Neural progenitor cell (in vitro differentiated cells): ENCODE measurements around the gene NDUFAF5. TPM values are rescaled to one million over a fixed set of nuclear protein-coding genes. Genes with fewer than 3 reads are reported as not detected.

ENCODE experiments used
- DNase-seq: peaks from one replicate; pipeline ENCODE4 v3.0.0-alpha.2; 2016; ENCODE audit warnings: low spot score
- H2AFZ ChIP-seq: fragments of 200-600 bp; sonication (generic); replicated peaks from 2 replicates; pipeline ENCODE4 v1.6.1; 2016; ENCODE audit warnings: antibody characterized with exemption
- H3F3A ChIP-seq: fragments of 200-600 bp; sonication (generic); 2 replicates; pipeline ENCODE4 v1.6.1; 2016; ENCODE audit warnings: antibody characterized with exemption, low read depth
- H3K27ac ChIP-seq: fragments of 200-600 bp; sonication (generic); 2 replicates; pipeline ENCODE4 v1.5.1; 2016; ENCODE audit warnings: mild to moderate bottlenecking
- H3K27me3 ChIP-seq: fragments of 200-600 bp; sonication (generic); 2 replicates; pipeline ENCODE4 v1.6.1; 2016; ENCODE audit warnings: mild to moderate bottlenecking, moderate library complexity
- H3K36me3 ChIP-seq: fragments of 200-600 bp; sonication (generic); 2 replicates; pipeline ENCODE4 v1.5.1; 2016
- H3K4me1 ChIP-seq: fragments of 200-600 bp; sonication (generic); 2 replicates; pipeline ENCODE4 v1.6.1; 2016; ENCODE audit warnings: mixed run types
- H3K4me2 ChIP-seq: fragments of 200-600 bp; sonication (generic); 2 replicates; pipeline ENCODE4 v1.6.1; 2016
- H3K4me3 ChIP-seq: fragments of 200-600 bp; sonication (generic); 2 replicates; pipeline ENCODE4 v1.5.1; 2016
- H3K79me2 ChIP-seq: fragments of 200-600 bp; sonication (generic); 2 replicates; pipeline ENCODE4 v1.6.1; 2016; ENCODE audit warnings: low read depth
- H3K9ac ChIP-seq: fragments of 200-600 bp; sonication (generic); 2 replicates; pipeline ENCODE4 v1.6.1; 2016
- H3K9me3 ChIP-seq: fragments of 200-600 bp; sonication (generic); 2 replicates; pipeline ENCODE4 v1.5.1; 2016; ENCODE audit warnings: low read depth
- H4K20me1 ChIP-seq: fragments of 200-600 bp; sonication (generic); 2 replicates; pipeline ENCODE4 v1.6.1; 2016; ENCODE audit warnings: low read depth
- H3K27ac Mint-ChIP-seq: 3 replicates; pipeline ENCODE4 v1.8.0; 2021; ENCODE audit warnings: mixed read lengths
- H3K27me3 Mint-ChIP-seq: 2 replicates; pipeline ENCODE4 v1.8.0; 2022; ENCODE audit warnings: low read depth, mild to moderate bottlenecking, inconsistent platforms, moderate library complexity, mixed read lengths; ENCODE audit not compliant: insufficient read depth
- H3K36me3 Mint-ChIP-seq: 3 replicates; pipeline ENCODE4 v1.8.0; 2021; ENCODE audit warnings: mixed read lengths
- H3K4me1 Mint-ChIP-seq: 3 replicates; pipeline ENCODE4 v1.8.0; 2021; ENCODE audit warnings: mixed read lengths
- H3K4me3 Mint-ChIP-seq: 3 replicates; pipeline ENCODE4 v1.8.0; 2021; ENCODE audit warnings: mild to moderate bottlenecking, moderate library complexity, mixed read lengths
- H3K9me3 Mint-ChIP-seq: 3 replicates; pipeline ENCODE4 v1.8.0; 2020; ENCODE audit warnings: mixed read lengths
- EZH2 ChIP-seq: fragments of 200-600 bp; sonication (generic); IDR thresholded peaks from 2 replicates; pipeline ENCODE4 v1.6.1; 2017; ENCODE audit warnings: antibody characterized with exemption, mild to moderate bottlenecking, moderate library complexity
- EZH2phosphoT487 ChIP-seq: fragments of 200-600 bp; sonication (generic); IDR thresholded peaks from 2 replicates; pipeline ENCODE4 v1.6.1; 2017; ENCODE audit warnings: antibody characterized with exemption
- total RNA-seq: library from RNA; depleted of rRNA; stranded (reverse); fragments of >200 nt; gene quantifications from 2 replicates; pipeline ENCODE4 v1.2.3, GENCODE V29; 2015; ENCODE audit warnings: low replicate concordance
- TF ChIP-seq, protein P1 (sequence below): fragments of 200-600 bp; sonication (generic); IDR thresholded peaks from 2 replicates; pipeline ENCODE4 v1.5.1; 2017; ENCODE audit warnings: antibody characterized with exemption, mild to moderate bottlenecking

NDUFAF5 gene
- total RNA-seq, 1 donor from 2014 or later, result 16.9 TPM

DNA sequence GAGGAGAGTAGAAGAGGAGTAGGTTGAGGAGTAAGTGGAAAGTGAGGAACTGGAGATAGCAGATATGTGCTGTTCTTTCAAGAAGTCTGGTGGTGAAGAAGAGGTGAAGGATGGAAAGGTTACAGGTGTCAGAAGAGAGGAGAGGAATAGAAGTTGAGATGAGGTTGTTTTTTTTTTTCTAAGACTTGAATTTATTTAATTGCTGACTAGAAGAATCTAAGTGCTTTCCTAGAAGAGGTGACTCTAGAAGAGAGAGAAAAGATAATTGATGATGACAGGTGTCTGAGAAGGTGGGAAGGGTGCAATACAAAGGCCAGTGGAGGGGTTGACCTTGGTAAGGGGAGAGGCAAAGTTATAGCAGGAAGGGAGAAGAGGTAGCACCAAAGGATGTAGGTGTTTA is 25.6 kb downstream of the NDUFAF5 start:
- Mint-ChIP-seq H3K9me3 (no peaks in the 10 kb centered on the region), H3K4me1 (no peaks in the 10 kb centered on the region), H3K4me3 (no peak overlapping the region), H3K27ac (no peak overlapping the region), H3K27me3 (peaks cover 2% of the 10 kb centered on the region), H3K36me3 (peaks cover 4% of the 10 kb centered on the region)
- Histone ChIP-seq H3K4me3 (no peak overlapping the region), H3K9me3 (no peaks in the 10 kb centered on the region), H4K20me1 (no peaks in the 10 kb centered on the region), H3F3A (no peaks in the 10 kb centered on the region), H3K27me3 (no peaks in the 10 kb centered on the region), H3K79me2 (no peaks in the 10 kb centered on the region), H3K36me3 (peaks cover 6% of the 10 kb centered on the region), H3K27ac (no peak overlapping the region), H2AFZ (no peak overlapping the region), H3K4me2 (no peak overlapping the region), H3K4me1 (no peaks in the 10 kb centered on the region), H3K9ac (no peak overlapping the region)
- TF ChIP-seq, protein P1, sequence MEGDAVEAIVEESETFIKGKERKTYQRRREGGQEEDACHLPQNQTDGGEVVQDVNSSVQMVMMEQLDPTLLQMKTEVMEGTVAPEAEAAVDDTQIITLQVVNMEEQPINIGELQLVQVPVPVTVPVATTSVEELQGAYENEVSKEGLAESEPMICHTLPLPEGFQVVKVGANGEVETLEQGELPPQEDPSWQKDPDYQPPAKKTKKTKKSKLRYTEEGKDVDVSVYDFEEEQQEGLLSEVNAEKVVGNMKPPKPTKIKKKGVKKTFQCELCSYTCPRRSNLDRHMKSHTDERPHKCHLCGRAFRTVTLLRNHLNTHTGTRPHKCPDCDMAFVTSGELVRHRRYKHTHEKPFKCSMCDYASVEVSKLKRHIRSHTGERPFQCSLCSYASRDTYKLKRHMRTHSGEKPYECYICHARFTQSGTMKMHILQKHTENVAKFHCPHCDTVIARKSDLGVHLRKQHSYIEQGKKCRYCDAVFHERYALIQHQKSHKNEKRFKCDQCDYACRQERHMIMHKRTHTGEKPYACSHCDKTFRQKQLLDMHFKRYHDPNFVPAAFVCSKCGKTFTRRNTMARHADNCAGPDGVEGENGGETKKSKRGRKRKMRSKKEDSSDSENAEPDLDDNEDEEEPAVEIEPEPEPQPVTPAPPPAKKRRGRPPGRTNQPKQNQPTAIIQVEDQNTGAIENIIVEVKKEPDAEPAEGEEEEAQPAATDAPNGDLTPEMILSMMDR, result no peak
- no peak for TF ChIP-seq EZH2
- no peak for TF ChIP-seq EZH2phosphoT487
- no peak for DNase-seq

DNA sequence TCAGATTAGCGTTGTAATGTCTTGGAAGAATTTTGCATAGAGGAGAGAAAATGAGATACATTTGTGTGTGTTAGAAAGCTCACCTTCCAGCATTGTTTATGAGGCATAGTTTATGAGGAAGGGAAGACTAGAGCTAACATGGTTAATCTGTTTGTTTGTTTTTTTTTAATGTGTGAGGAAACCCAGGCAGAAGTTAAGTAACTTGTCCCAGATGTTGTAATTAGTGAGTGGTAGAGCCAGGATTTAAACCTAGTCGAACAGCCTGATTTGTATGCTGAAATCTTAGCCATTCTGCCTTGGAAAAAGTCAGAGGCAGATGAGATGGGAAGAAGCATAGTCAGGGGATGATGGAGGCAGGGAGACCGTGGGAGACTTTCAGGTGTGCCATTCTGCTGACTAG is 29.1 kb downstream of the NDUFAF5 start:
- Histone ChIP-seq H3K27me3 (no peaks in the 10 kb centered on the region), H4K20me1 (no peaks in the 10 kb centered on the region), H3K36me3 (peaks cover 6% of the 10 kb centered on the region), H3K9me3 (no peaks in the 10 kb centered on the region), H3K79me2 (no peaks in the 10 kb centered on the region), H3K4me1 (no peaks in the 10 kb centered on the region), H2AFZ (no peak overlapping the region), H3K4me2 (no peak overlapping the region), H3K9ac (no peak overlapping the region), H3K4me3 (no peak overlapping the region), H3F3A (no peaks in the 10 kb centered on the region), H3K27ac (no peak overlapping the region)
- H3K27ac Mint-ChIP-seq, result no peak overlapping the region
- H3K4me3 Mint-ChIP-seq, result no peak overlapping the region
- H3K36me3 Mint-ChIP-seq, result peaks cover 6% of the 10 kb centered on the region
- no peaks in the 10 kb centered on the region for H3K27me3 Mint-ChIP-seq
- no peaks in the 10 kb centered on the region for H3K4me1 Mint-ChIP-seq
- DNase-seq, result no peak
- TF ChIP-seq, protein P1, result no peak
- no peak for TF ChIP-seq EZH2phosphoT487
- no peak for TF ChIP-seq EZH2
- H3K9me3 Mint-ChIP-seq, result no peaks in the 10 kb centered on the region

DNA sequence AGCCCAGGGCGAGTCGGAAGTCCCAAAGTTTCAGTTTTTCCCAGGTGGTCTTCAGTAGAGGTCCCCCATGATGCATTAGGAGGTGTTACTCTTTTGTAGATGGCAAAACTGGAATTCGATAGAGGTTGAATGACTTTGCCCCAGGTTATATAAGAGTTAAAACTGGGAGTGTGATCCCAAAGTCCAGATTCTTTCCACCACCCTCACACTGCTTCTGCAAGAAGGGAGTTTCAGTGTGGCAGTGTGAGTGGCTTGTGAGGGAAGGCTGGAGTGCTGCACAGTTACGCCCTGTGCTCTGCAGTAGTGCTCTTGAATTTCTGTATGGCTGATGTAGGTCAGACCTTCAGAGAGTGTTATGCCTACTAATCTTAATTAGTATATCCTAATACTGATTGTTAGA is 29.8 kb downstream of the NDUFAF5 start:
- no peaks in the 10 kb centered on the region for H3K9me3 Mint-ChIP-seq
- no peak overlapping the region for H3K27ac ChIP-seq
- H3K27me3 Mint-ChIP-seq, result no peaks in the 10 kb centered on the region
- peaks cover under 1% of the 10 kb centered on the region for H3K36me3 ChIP-seq
- H3F3A ChIP-seq, result no peaks in the 10 kb centered on the region
- H3K4me1 Mint-ChIP-seq, result no peaks in the 10 kb centered on the region
- no peaks in the 10 kb centered on the region for H3K27me3 ChIP-seq
- no peaks in the 10 kb centered on the region for H4K20me1 ChIP-seq
- H3K4me3 Mint-ChIP-seq, result no peak overlapping the region
- no peak for DNase-seq
- no peaks in the 10 kb centered on the region for H3K9me3 ChIP-seq
- H3K4me1 ChIP-seq, result no peaks in the 10 kb centered on the region
- no peak overlapping the region for H2AFZ ChIP-seq
- H3K36me3 Mint-ChIP-seq, result peaks cover 6% of the 10 kb centered on the region
- no peak overlapping the region for H3K4me3 ChIP-seq
- H3K79me2 ChIP-seq, result no peaks in the 10 kb centered on the region
- TF ChIP-seq EZH2 (no peak), EZH2phosphoT487 (no peak)
- TF ChIP-seq, protein P1, result no peak
- H3K4me2 ChIP-seq, result no peak overlapping the region
- H3K27ac Mint-ChIP-seq, result no peak overlapping the region
- no peak overlapping the region for H3K9ac ChIP-seq

DNA sequence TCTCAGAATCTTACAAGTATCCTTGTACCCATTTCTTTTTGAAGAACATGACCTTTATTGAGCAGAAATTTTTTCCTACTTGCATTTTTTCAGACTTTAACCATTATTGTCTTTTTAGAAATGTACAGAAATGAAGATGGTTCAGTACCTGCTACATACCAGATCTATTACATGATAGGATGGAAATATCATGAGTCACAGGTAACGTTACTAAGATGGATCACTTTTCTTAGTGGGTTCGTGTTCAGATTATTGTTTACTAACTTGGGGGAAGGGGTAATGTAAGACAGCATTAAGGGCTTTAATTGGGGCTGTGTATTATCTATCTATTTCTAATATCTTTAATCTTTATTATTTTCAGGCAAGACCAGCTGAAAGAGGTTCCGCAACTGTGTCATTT is 31.9 kb downstream of the NDUFAF5 start:
- Histone ChIP-seq H3K27ac (no peak overlapping the region), H3K36me3 (no peaks in the 10 kb centered on the region), H3K27me3 (no peaks in the 10 kb centered on the region), H3K9ac (no peak overlapping the region), H3K9me3 (no peaks in the 10 kb centered on the region), H3F3A (no peaks in the 10 kb centered on the region), H3K79me2 (no peaks in the 10 kb centered on the region), H3K4me3 (no peak overlapping the region), H2AFZ (no peak overlapping the region), H3K4me2 (no peak overlapping the region), H3K4me1 (no peaks in the 10 kb centered on the region), H4K20me1 (no peaks in the 10 kb centered on the region)
- Mint-ChIP-seq H3K27ac (no peak overlapping the region), H3K4me1 (no peaks in the 10 kb centered on the region), H3K9me3 (no peaks in the 10 kb centered on the region), H3K36me3 (peaks cover 6% of the 10 kb centered on the region), H3K4me3 (no peak overlapping the region), H3K27me3 (no peaks in the 10 kb centered on the region)
- no peak for DNase-seq
- no peak for TF ChIP-seq EZH2
- TF ChIP-seq EZH2phosphoT487, result no peak
- TF ChIP-seq, protein P1, result no peak
